ENCODE results near the gene ZBTB2. TPM values are rescaled to one million over a fixed set of nuclear protein-coding genes. Genes with fewer than 3 reads are reported as not detected.

ZBTB2 gene
- total RNA-seq, result 10 to 100 TPM; 23.5 to 28.3 TPM

GRCh38 chr6:151391471-151392413 is at the start of gene ZBTB2:
Gene ZBTB2, minus strand, starts transcription at chr6:151391559. Its CDS starts 17,922 bp downstream, at chr6:151373637.
- Mint-ChIP-seq H3K27me3 (no peaks in the 10 kb centered on the region), H3K27ac (peak within 1 kb of the TSS; percentile 98), H3K36me3 (ENCODE audit: low read depth) (peaks cover 42% of the 10 kb centered on the region), H3K4me3 (peak within 1 kb of the TSS; percentile 98), H3K4me1 (peaks cover 48% of the 10 kb centered on the region), H3K9me3 (no peaks in the 10 kb centered on the region)
- ChIA-PET POLR2A (no interaction called here), CTCF (interaction anchor here (3.4 kb wide), 1 partner anchor 14 kb away, joined by 17 read pairs; no protein-coding TSS in a partner anchor)
- peak; percentile 69 for DNase-seq

GRCh38 chr6:151440930-151441329 is 49.6 kb upstream of the ZBTB2 start:
- POLR2A ChIA-PET, result no interaction called here
- peaks cover 5% of the 10 kb centered on the region for H3K36me3 Mint-ChIP-seq (ENCODE audit: low read depth)

GRCh38 chr6:151440498-151440897 is 49.1 kb upstream of the ZBTB2 start:
- ChIA-PET CTCF (interaction anchor here (0.8 to 1.8 kb wide), 4 partner anchors 12 to 52 kb away, joined by 3 to 7 read pairs (median 4); partner anchors contain the start of gene RMND1), POLR2A (no interaction called here)
- no peak overlapping the region for H3K4me3 Mint-ChIP-seq
- H3K27ac Mint-ChIP-seq, result peak overlapping the region; percentile 10
- H3K27me3 Mint-ChIP-seq, result no peaks in the 10 kb centered on the region
- H3K4me1 Mint-ChIP-seq, result peaks cover 25% of the 10 kb centered on the region
- H3K36me3 Mint-ChIP-seq (ENCODE audit: low read depth), result peaks cover 5% of the 10 kb centered on the region
- DNase-seq, result no peak
- H3K9me3 Mint-ChIP-seq, result no peaks in the 10 kb centered on the region

More at GRCh38 chr6:151440930-151441329, 49.6 kb upstream of the ZBTB2 start:
- CTCF ChIA-PET, result interaction anchor here (0.8 to 1.8 kb wide), 5 partner anchors 11 to 53 kb away, joined by 3 to 7 read pairs (median 3); partner anchors contain the start of gene RMND1
- Mint-ChIP-seq H3K4me1 (peaks cover 25% of the 10 kb centered on the region), H3K27ac (no peak overlapping the region), H3K9me3 (no peaks in the 10 kb centered on the region), H3K27me3 (no peaks in the 10 kb centered on the region), H3K4me3 (no peak overlapping the region)
- peak; percentile 26 for DNase-seq

- peaks cover 20% of the 10 kb centered on the region for H3K4me1 Mint-ChIP-seq
- no peak for DNase-seq
- no peak overlapping the region for H3K27ac Mint-ChIP-seq
- CTCF ChIA-PET, result interaction anchor here (1.0 to 2.4 kb wide), 2 partner anchors 9 to 14 kb away, joined by 5 to 6 read pairs; partner anchors contain the start of gene RMND1
- POLR2A ChIA-PET, result no interaction called here
- H3K27me3 Mint-ChIP-seq, result no peaks in the 10 kb centered on the region
- no peak overlapping the region for H3K4me3 Mint-ChIP-seq
- H3K9me3 Mint-ChIP-seq, result no peaks in the 10 kb centered on the region
- H3K36me3 Mint-ChIP-seq (ENCODE audit: low read depth), result peaks cover 6% of the 10 kb centered on the region
Observed at GRCh38 chr6:151437401-151437800, 46.0 kb upstream of the ZBTB2 start.

- no peak overlapping the region for H3K4me3 Mint-ChIP-seq
- peaks cover 10% of the 10 kb centered on the region for H3K36me3 Mint-ChIP-seq (ENCODE audit: low read depth)
- no peaks in the 10 kb centered on the region for H3K27me3 Mint-ChIP-seq
- peaks cover 18% of the 10 kb centered on the region for H3K4me1 Mint-ChIP-seq
- ChIA-PET POLR2A (no interaction called here), CTCF (interaction anchor here (1.0 to 2.4 kb wide), 2 partner anchors 10 to 15 kb away, joined by 5 to 6 read pairs; partner anchors contain the start of gene RMND1)
- no peaks in the 10 kb centered on the region for H3K9me3 Mint-ChIP-seq
- H3K27ac Mint-ChIP-seq, result no peak overlapping the region
- DNase-seq, result no peak
Observed at GRCh38 chr6:151436802-151437201, 45.4 kb upstream of the ZBTB2 start.

- Mint-ChIP-seq H3K27ac (peak overlapping the region; percentile 27), H3K9me3 (no peaks in the 10 kb centered on the region), H3K4me3 (no peak overlapping the region), H3K4me1 (peaks cover 16% of the 10 kb centered on the region), H3K36me3 (ENCODE audit: low read depth) (peaks cover 12% of the 10 kb centered on the region), H3K27me3 (no peaks in the 10 kb centered on the region)
- CTCF ChIA-PET, result interaction anchor here (1.2 to 2.4 kb wide), 2 partner anchors 11 to 22 kb away, joined by 3 to 6 read pairs; no protein-coding TSS in a partner anchor
- POLR2A ChIA-PET, result no interaction called here
- no peak for DNase-seq
Observed at GRCh38 chr6:151436300-151436699, 44.9 kb upstream of the ZBTB2 start.

- ChIA-PET POLR2A (no interaction called here), CTCF (no interaction called here)
- no peak overlapping the region for H3K4me3 Mint-ChIP-seq
- H3K4me1 Mint-ChIP-seq, result peaks cover 4% of the 10 kb centered on the region
- no peaks in the 10 kb centered on the region for H3K9me3 Mint-ChIP-seq
- no peak overlapping the region for H3K27ac Mint-ChIP-seq
- peaks cover 26% of the 10 kb centered on the region for H3K36me3 Mint-ChIP-seq (ENCODE audit: low read depth)
- no peak for DNase-seq
- H3K27me3 Mint-ChIP-seq, result no peaks in the 10 kb centered on the region
Observed at GRCh38 chr6:151434369-151434768, 43.0 kb upstream of the ZBTB2 start.

- H3K4me1 Mint-ChIP-seq, result peaks cover 2% of the 10 kb centered on the region
- POLR2A ChIA-PET, result no interaction called here
Observed at GRCh38 chr6:151432651-151433050, 41.3 kb upstream of the ZBTB2 start.

GRCh38 chr6:151431337-151431736 is 40.0 kb upstream of the ZBTB2 start:
- peaks cover 35% of the 10 kb centered on the region for H3K36me3 Mint-ChIP-seq (ENCODE audit: low read depth)
- ChIA-PET CTCF (no interaction called here), POLR2A (no interaction called here)
- no peak overlapping the region for H3K4me3 Mint-ChIP-seq
- no peak overlapping the region for H3K27ac Mint-ChIP-seq
- no peaks in the 10 kb centered on the region for H3K27me3 Mint-ChIP-seq
- no peak for DNase-seq
- no peaks in the 10 kb centered on the region for H3K9me3 Mint-ChIP-seq
- H3K4me1 Mint-ChIP-seq, result no peaks in the 10 kb centered on the region

More at GRCh38 chr6:151432651-151433050, 41.3 kb upstream of the ZBTB2 start:
- Mint-ChIP-seq H3K27me3 (no peaks in the 10 kb centered on the region), H3K36me3 (ENCODE audit: low read depth) (peaks cover 29% of the 10 kb centered on the region), H3K27ac (no peak overlapping the region), H3K9me3 (no peaks in the 10 kb centered on the region), H3K4me3 (no peak overlapping the region)
- CTCF ChIA-PET, result interaction anchor here (1.1 kb wide), 1 partner anchor 26 kb away, joined by 3 read pairs; no protein-coding TSS in a partner anchor
- no peak for DNase-seq

- Mint-ChIP-seq H3K4me1 (no peaks in the 10 kb centered on the region), H3K36me3 (ENCODE audit: low read depth) (peaks cover 39% of the 10 kb centered on the region), H3K27me3 (no peaks in the 10 kb centered on the region), H3K9me3 (no peaks in the 10 kb centered on the region), H3K4me3 (no peak overlapping the region), H3K27ac (no peak overlapping the region)
- no peak for DNase-seq
- POLR2A ChIA-PET, result no interaction called here
- CTCF ChIA-PET, result no interaction called here
Observed at GRCh38 chr6:151430886-151431285, 39.5 kb upstream of the ZBTB2 start.

- ChIA-PET POLR2A (no interaction called here), CTCF (no interaction called here)
- Mint-ChIP-seq H3K36me3 (ENCODE audit: low read depth) (peaks cover 46% of the 10 kb centered on the region), H3K27me3 (no peaks in the 10 kb centered on the region), H3K27ac (no peak overlapping the region), H3K9me3 (no peaks in the 10 kb centered on the region), H3K4me3 (no peak overlapping the region), H3K4me1 (no peaks in the 10 kb centered on the region)
- no peak for DNase-seq
Observed at GRCh38 chr6:151428093-151428735, 36.9 kb upstream of the ZBTB2 start.

GRCh38 chr6:151425561-151425960 is 34.2 kb upstream of the ZBTB2 start:
- H3K36me3 Mint-ChIP-seq (ENCODE audit: low read depth), result peaks cover 34% of the 10 kb centered on the region
- no peaks in the 10 kb centered on the region for H3K4me1 Mint-ChIP-seq
- ChIA-PET CTCF (no interaction called here), POLR2A (no interaction called here)
- no peak for DNase-seq
- no peaks in the 10 kb centered on the region for H3K27me3 Mint-ChIP-seq
- no peaks in the 10 kb centered on the region for H3K9me3 Mint-ChIP-seq
- H3K4me3 Mint-ChIP-seq, result no peak overlapping the region
- no peak overlapping the region for H3K27ac Mint-ChIP-seq

GRCh38 chr6:151422981-151423380 is 31.6 kb upstream of the ZBTB2 start:
- Mint-ChIP-seq H3K4me3 (no peak overlapping the region), H3K4me1 (no peaks in the 10 kb centered on the region), H3K27me3 (no peaks in the 10 kb centered on the region), H3K36me3 (ENCODE audit: low read depth) (peaks cover 26% of the 10 kb centered on the region), H3K27ac (no peak overlapping the region), H3K9me3 (no peaks in the 10 kb centered on the region)
- no peak for DNase-seq
- ChIA-PET CTCF (no interaction called here), POLR2A (no interaction called here)

Data from activated CD4-positive, alpha-beta T cell treated with anti-CD3 and anti-CD28 coated beads, Interleukin-2, amount 10 ng/mL, durations not matched to agents 7 days and 5 days (primary cell).